GM12873 (cell line): ENCODE measurements around the gene IHH.

Experiments used
- TF ChIP-seq, protein P1 (sequence below): IDR thresholded peaks from 2 replicates; pipeline ENCODE4 v1.5.1; 2012; ENCODE audit warnings: low read depth, mild to moderate bottlenecking, moderate library complexity, low read length, control low read depth; ENCODE audit not compliant: insufficient read depth; ENCODE audit errors: missing control alignments

The IHH gene

DNA sequence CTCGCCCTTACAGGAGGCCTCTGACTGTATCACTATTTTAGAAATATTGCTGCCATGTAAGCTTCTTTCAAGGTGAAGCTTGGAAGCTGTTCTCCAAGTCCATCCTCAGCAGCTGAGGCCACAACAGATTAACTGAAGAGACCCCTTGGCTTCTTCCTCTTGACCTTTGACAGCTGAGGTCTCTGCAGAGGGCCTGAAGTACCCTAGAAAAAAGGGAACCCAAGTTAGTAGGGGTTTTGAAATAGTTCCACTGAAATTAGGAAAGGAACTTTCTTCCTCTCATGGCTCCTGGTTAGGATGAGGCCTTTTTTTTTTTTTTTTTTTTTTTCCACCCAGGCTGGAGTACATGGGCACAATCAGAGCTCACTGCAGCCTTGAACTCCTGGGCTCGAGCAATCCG, 15.5 kb upstream of the IHH start:
- TF ChIP-seq, protein P1, sequence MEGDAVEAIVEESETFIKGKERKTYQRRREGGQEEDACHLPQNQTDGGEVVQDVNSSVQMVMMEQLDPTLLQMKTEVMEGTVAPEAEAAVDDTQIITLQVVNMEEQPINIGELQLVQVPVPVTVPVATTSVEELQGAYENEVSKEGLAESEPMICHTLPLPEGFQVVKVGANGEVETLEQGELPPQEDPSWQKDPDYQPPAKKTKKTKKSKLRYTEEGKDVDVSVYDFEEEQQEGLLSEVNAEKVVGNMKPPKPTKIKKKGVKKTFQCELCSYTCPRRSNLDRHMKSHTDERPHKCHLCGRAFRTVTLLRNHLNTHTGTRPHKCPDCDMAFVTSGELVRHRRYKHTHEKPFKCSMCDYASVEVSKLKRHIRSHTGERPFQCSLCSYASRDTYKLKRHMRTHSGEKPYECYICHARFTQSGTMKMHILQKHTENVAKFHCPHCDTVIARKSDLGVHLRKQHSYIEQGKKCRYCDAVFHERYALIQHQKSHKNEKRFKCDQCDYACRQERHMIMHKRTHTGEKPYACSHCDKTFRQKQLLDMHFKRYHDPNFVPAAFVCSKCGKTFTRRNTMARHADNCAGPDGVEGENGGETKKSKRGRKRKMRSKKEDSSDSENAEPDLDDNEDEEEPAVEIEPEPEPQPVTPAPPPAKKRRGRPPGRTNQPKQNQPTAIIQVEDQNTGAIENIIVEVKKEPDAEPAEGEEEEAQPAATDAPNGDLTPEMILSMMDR = no peak

DNA sequence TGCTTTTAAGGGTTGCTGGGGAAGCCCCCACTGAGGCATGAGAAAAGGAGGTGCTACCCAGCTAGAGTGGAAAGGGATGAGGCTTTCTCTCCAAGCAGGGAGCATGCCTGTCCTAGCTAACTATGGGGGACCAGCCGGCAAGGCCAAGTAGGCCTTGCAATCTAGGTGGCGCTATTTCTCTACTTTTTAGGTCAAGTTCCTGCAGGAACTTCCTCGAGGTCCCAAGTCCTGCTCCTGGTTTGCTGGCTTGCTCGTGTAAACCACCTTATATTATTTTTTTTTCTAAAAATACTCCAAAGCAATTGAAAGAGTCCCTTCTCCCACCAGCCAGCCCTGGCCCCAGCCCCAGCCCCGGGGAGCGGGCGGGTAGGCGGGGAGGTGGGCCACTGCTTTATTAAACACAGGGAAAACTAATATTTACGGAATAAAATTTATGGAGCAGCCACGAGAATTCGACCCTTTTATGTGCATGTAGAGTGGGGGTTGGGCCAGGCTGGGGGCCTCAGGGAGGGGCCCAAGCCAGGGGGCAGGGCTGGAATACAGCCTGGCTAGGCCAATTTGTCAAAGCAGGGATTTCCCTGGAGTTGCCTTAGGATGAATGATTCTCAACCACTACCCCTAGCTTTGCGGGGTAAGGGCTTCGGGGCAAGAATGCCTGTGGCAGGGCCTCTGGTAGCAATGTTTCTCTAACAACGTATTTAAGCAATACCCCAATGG, 12.8 kb upstream of the IHH start:
- TF ChIP-seq, protein P1 = peak; percentile 75

DNA sequence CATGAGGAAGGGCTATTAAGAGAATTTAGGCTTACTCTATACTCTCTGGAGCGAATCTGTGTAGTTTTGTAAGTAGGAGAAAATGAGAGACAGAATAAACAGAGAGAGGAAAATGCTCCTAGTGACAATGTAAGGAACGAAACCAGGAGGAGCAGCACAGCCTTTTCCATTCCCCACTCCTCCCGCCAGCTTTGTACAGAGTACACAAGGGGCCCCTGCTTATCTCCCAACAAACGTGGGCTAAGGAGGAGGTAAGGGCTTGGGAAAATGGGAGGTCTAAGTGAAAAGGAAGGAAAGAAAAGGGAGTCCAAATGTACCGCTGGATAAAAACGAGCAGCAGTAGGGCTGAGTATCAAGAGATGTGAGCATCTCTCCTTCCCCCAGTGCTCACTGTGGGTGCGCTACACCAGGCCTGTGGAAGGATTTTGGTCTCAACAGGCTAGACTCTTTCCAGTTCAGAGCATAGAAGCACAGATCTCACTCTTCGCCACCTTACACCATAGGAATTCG, 12.1 kb upstream of the IHH start:
- TF ChIP-seq, protein P1 = no peak

DNA sequence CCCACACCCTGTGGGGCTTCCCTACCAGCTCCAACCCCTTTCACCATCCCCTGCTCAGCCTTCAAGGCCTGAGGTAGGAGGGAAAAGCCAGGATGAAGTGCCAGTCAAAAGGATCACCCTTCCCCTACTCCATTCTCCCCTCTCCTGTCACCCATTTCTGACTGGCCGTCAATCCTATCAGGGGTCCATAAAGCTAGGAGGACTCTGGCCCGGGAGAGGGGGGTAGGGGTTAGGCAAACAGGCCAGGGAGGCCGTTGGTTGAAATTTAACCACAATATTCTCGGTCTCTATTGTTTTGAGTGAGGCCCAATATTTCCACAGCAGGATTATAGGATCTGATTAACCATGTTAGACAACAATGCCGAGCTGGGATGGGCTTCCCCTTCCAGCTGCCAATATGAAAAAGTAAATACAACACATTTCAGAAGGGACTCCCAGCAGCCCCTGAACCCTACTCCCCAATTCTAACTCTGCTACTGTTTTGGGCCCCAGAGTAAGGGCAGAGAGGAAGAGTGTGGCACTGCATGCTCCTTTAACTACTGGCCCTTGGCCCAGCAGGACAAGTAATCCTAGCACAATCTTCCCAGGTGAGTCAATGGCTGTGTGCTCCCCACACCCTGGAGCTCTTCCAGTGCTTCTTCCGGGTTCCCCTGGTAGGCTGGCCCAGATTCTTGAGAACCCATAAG, 10.6 kb upstream of the IHH start:
- TF ChIP-seq, protein P1 = no peak

DNA sequence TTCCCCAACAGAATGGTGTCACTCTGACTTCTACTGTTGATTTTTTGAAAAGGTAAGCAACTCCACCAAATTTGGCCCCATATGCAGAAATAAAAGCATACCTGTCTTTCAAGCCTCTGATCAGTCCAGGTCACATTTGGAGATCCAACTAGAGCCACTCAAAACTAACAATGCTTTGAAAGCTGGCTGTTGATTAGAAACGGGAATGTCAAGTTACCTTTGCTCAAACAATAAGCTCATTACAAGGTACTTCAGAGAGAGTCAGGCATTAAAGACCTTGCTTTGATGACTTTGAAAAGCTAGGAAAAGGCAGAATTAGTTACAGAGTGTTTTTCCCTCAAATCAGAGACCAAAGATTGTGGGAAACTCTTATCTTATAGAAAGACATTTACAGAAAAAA, 4.8 kb upstream of the IHH start:
- TF ChIP-seq, protein P1 = no peak

DNA sequence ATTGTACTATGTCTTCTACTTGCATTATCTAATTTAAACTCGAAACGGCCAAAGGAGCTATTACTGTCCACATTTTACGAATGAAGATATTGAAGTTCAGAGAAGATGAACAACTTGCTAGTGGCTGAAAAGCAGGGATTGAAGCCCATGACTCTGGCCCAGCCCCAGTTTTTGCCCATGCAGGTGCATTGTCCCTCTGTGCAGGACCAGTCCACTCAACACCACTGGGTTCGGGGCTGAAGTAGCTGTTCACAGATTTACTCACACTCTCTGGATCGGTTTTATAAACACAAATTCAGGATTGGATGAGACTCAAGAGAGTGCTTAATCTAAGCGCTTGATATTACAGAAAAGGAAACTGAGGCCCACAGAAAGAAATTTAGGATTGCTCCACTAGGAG, 1.4 kb upstream of the IHH start:
- TF ChIP-seq, protein P1 = no peak

DNA sequence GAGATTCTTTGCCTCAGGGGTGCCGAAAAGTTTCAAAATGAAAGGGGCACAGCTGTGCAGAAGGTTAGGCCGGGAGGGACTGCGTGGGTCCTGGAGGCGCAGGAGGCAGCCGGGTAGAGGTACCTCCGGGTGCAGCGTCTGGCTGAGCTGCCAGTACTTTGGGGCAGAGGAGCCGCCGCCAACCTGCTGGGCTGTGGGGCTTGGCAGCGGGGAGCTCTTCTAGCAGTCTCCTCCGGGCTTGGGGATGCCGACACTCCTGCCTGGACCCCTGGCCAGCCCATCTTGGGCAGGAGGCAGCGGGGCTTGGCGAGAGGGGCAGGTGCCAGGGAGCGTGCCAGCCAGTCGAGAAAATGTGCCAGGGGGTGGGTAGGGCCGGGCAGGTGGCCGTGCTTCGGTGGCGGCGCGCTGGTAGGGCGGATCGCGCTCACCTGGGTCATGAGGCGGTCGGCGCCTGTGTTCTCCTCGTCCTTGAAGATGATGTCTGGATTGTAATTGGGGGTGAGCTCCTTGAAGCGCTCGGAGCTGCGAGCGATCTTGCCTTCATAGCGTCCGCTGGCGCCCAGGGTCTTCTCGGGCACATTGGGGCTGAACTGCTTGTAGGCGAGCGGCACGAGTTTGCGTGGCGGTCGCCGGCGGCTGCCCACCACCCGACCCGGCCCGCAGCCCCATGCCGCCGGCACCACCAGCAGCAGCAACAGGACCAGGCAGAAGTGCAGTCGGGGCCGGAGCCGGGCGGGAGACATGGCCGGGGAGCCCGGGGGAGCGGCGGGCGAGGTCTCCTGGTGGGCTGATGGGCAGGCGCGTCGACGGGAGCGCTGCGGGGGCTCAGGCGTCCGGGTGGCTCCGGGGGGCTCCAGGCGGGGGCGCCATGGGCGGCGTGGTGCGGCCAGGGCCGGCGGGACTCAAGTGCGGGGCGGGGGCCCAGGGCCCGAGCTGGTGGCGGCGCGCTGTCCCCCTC, 717 bp downstream of the IHH start:
- TF ChIP-seq, protein P1 = no peak
